Astrocyte of the spinal cord (primary cell): ENCODE data around the gene ABI3.

ENCODE experiments used
- DNase-seq: peaks from one replicate; pipeline ENCODE4 v3.0.0; 2011; ENCODE audit warnings: low read depth, low spot score
- H3K4me3 ChIP-seq: 2 replicates; pipeline ENCODE4 v1.5.1; 2011; ENCODE audit warnings: low read depth, mild to moderate bottlenecking, low read length, moderate library complexity
- CTCF ChIP-seq: IDR thresholded peaks from 2 replicates; pipeline ENCODE4 v1.5.1; 2012; ENCODE audit warnings: low read depth, mild to moderate bottlenecking, low read length, inconsistent platforms
- in situ Hi-C: cut with HindIII; loops from 2 replicates; pipeline ENCODE4 v1.10.0; 2017; ENCODE audit warnings: low sequenced_read_pairs

ABI3 gene

DNA sequence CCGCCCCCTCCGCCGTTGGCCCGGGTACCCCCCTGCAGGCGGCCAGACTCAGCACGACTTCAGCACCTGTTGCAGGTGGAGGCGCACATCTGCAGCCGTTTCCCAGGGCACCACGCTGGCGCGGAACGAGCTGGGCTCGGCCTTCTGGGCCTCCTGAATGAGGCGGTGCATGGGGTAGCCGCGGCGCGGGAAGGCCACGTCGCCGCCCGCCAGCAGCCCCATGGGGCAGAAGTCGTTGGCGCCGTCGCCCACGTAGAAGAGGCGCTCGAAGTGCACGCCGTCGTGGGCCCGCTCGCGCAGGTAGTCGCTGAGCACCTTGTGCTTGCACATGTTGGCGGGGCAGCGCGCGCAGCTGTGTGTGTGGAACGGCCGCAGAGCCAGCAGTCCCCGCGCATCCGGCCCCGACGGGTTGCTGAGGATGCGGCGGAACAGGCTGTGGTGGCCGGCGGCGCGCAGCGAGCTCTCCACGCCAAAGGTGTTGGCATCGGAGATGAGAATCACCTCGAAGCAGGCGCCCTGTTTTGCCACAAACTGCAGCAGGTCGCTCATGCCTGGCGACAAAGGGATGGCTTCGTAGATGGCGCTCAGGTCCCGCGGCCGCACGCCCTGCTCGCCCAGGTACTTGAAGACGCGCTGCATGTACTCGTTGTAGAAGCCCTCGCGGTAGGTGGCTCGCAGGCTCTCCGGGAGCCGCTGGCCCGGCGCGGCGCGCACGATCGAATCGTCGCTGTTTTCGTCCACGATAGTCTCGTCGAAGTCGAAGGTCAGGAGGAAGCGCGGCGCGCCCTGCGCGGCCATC, 13.9 kb downstream of the ABI3 start:
- no peak for DNase-seq
- no peak for TF ChIP-seq CTCF
- in situ Hi-C loops, result no loop called here
- no peak overlapping the region for H3K4me3 ChIP-seq

DNA sequence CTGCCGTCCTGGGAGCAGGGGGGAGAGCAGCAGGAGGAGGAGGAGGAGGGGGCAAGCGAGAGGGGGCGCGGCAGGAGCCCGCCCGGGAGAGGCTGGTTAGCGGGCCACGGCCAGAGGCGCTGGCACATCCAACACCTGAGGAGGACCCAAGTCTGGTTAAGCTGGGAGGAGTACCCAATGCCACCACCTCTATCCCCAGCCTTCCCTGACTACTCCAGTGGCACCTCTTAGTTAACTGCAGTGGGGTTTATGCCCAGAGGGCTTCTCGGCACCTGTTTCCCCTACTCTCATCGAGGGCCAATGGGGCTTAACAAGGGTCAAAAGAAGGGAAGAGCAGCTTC, 14.5 kb downstream of the ABI3 start:
- no peak overlapping the region for H3K4me3 ChIP-seq
- in situ Hi-C loops, result no loop called here
- no peak for TF ChIP-seq CTCF
- no peak for DNase-seq

DNA sequence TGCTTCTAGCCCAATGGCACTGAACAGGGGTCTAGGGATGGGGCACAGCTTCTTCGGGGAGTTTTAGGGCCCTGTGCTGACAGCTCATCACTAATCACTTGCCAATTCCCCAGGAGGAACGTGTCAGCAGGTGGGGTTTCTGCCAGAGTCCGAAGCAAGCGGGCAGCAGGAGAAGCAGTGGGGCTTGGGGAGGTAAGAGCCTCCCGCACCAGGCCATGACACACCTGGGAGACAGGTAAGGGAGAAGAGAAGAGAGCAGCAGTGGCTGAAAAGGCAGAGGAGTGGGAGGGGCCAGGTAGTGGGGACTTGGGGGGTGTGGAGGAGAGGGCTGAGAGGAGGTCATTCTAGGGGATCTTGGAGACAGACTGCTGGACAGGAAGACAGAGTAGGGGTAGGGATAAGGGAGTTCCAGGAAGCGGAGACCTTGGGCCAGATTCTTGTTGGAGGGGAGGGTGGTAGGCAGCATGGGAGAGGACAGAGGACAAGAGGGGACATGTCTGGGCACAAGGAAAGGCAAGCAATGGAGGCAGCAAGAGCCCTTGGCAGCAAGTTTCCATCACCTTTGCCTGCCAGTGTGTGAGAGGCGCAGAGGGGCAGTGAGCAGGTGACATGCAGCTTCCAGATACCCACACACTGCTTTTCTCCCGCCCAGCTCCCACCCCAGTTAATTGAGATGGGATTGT, 15.2 kb downstream of the ABI3 start:
- H3K4me3 ChIP-seq, result no peak overlapping the region
- in situ Hi-C loops, result no loop called here
- no peak for DNase-seq
- no peak for TF ChIP-seq CTCF

- no peak for TF ChIP-seq CTCF
- H3K4me3 ChIP-seq, result no peak overlapping the region
- in situ Hi-C loops, result no loop called here
- no peak for DNase-seq
Observed at GRCh38 chr17:49226771-49227435, 16.4 kb downstream of the ABI3 start.

DNA sequence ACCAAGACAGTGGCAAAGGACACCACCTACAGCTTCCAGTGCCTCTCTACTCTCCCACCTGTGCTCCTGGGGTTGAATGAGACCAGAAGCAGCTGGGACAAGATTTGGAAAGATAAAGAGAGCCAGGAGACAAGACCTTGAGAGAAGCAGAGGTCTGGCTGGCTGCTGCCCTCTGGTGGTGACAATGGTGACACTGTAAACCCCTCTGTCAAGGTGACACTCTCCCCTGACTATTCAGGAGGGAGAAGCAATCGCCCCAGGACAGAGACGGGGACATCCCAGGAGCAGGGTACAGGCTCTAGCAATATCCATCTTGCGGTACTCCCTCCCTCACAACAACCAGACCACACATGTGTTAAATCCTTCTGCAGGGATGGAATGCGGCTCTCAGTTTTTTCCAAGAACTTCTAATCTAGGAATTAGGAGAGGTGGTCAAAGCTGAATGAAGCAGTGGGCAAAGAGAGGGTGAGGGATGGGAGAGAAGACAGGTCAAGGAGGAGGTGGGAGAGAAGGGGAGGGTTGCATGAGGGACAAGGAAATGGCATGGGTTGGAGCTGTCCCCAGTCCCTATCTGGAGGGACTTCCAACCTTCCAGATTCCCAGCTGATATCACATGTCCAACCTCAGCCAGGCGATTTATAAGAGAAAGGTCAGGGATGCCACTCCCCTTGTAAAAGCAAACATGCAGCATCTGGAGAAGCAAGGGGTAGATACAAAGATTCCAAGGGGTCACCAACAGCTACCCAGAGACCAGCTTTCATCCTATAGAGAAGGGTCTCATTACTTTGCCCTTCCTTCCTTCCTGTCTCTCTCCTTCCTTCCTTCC, 17.1 kb downstream of the ABI3 start:
- TF ChIP-seq CTCF, result peak; percentile 93
- in situ Hi-C loops, result no loop called here
- H3K4me3 ChIP-seq, result no peak overlapping the region
- DNase-seq, result peak; percentile 57
